HepG2 (cell line): ENCODE results near the gene EPB41L1. TPM values are rescaled to one million over a fixed set of nuclear protein-coding genes. Genes with fewer than 3 reads are reported as not detected.

Source experiments
- BRCA1 ChIP-seq: sonication (generic); formaldehyde crosslinking; IDR thresholded peaks from 2 replicates; pipeline ENCODE4 v1.4.0; 2020; ENCODE audit warnings: missing genetic modification reagents
- CERS6 ChIP-seq: sonication (generic); formaldehyde crosslinking; IDR thresholded peaks from 2 replicates; pipeline ENCODE4 v1.5.0; 2020; ENCODE audit warnings: missing genetic modification reagents
- ESRRA ChIP-seq: sonication (generic); formaldehyde crosslinking; IDR thresholded peaks from 2 replicates; pipeline ENCODE4 v1.5.1; 2020; ENCODE audit warnings: mild to moderate bottlenecking, low read depth, missing genetic modification reagents
- GLMP ChIP-seq: sonication (generic); formaldehyde crosslinking; IDR thresholded peaks from 2 replicates; pipeline ENCODE4 v1.9.0; 2021; ENCODE audit warnings: missing genetic modification reagents, mild to moderate bottlenecking, borderline replicate concordance
- HNRNPUL1 ChIP-seq: fragments of 200-400 bp; formaldehyde crosslinking; IDR thresholded peaks from 2 replicates; pipeline ENCODE4 v1.6.1; 2017; ENCODE audit warnings: low read depth, mild to moderate bottlenecking, low read length, moderate library complexity
- KIAA2018 ChIP-seq: sonication (generic); formaldehyde crosslinking; IDR thresholded peaks from 2 replicates; pipeline ENCODE4 v1.5.0; 2020; ENCODE audit warnings: mild to moderate bottlenecking, missing genetic modification reagents, borderline replicate concordance
- KMT2A ChIP-seq: sonication (generic); formaldehyde crosslinking; IDR thresholded peaks from 2 replicates; pipeline ENCODE4 v1.4.0; 2020; ENCODE audit warnings: missing genetic modification reagents
- MAFG ChIP-seq: sonication (generic); formaldehyde crosslinking; IDR thresholded peaks from 2 replicates; pipeline ENCODE4 v1.5.1; 2020; ENCODE audit warnings: mild to moderate bottlenecking, missing genetic modification reagents
- MAX ChIP-seq: IDR thresholded peaks from 2 replicates; pipeline ENCODE4 v1.6.1; 2012; ENCODE audit warnings: inconsistent platforms
- MED1 ChIP-seq: sonication (generic); formaldehyde crosslinking; IDR thresholded peaks from 2 replicates; pipeline ENCODE4 v1.4.0; 2020; ENCODE audit warnings: missing genetic modification reagents
- STAT5B ChIP-seq: sonication (generic); formaldehyde crosslinking; IDR thresholded peaks from 2 replicates; pipeline ENCODE4 v1.4.0; 2020; ENCODE audit warnings: missing genetic modification reagents
- SUZ12 ChIP-seq: fragments of 150-350 bp; IDR thresholded peaks from 2 replicates; pipeline ENCODE4 v1.6.1; 2014; ENCODE audit warnings: low read depth, low read length
- ZNF687 ChIP-seq: sonication (generic); formaldehyde crosslinking; IDR thresholded peaks from 2 replicates; pipeline ENCODE4 v1.5.1; 2020; ENCODE audit warnings: mild to moderate bottlenecking, missing genetic modification reagents, moderate library complexity
- ZNF746 ChIP-seq: sonication (generic); formaldehyde crosslinking; IDR thresholded peaks from 2 replicates; pipeline ENCODE4 v1.8.0; 2022; ENCODE audit warnings: mild to moderate bottlenecking, missing genetic modification reagents
- ZNF75D ChIP-seq: sonication (generic); formaldehyde crosslinking; IDR thresholded peaks from 2 replicates; pipeline ENCODE4 v1.8.1; 2023; ENCODE audit warnings: missing genetic modification reagents, mild to moderate bottlenecking, borderline replicate concordance
- polyA plus RNA-seq, 8 experiments: library from polyadenylated mRNA; depleted of rRNA in 3 of 8; stranded (reverse) in 7 of 8; unstranded in 1 of 8; fragments of >200 nt; fragmentation: Illumina TruSeq in 4 of 8; extraction: Trizol in 4 of 8; gene quantifications; 2 replicates each; pipeline versions ENCODE4 v1.2.1 to v1.2.3, GENCODE V29; 2011 to 2016; ENCODE audit warnings: low read depth in 4 of 8, missing spikeins in 1 of 8, mixed read lengths in 1 of 8; ENCODE audit not compliant: insufficient read depth in 1 of 8
- total RNA-seq, 5 experiments: library from RNA; depleted of rRNA; stranded (reverse); fragments of >200 nt; fragmentation: Illumina TruSeq; extraction: Trizol; gene quantifications; 2 replicates each; pipeline ENCODE4 v1.2.3, GENCODE V29; 2016; ENCODE audit warnings: low read depth in 1 of 5

Gene EPB41L1
- total and polyA plus RNA-seq, 2 of the 13 experiments (the other 11 are each of a cell fraction or from before 2014, with no cell fraction given): 16.7 to 39.0 TPM

- TF ChIP-seq CERS6 (no peak), ZNF75D (CRISPR knock-in tag) (no peak), ZNF746 (CRISPR knock-in tag) (no peak), GLMP (CRISPR knock-in tag) (no peak), MAFG (CRISPR knock-in tag) (no peak), BRCA1 (CRISPR knock-in tag) (no peak), ZNF687 (CRISPR knock-in tag) (0 out of 2 replicates have a peak, but pooled peaks have one; percentile 10), MAX (no peak), SUZ12 (no peak), ESRRA (CRISPR knock-in tag) (no peak), KMT2A (no peak), STAT5B (CRISPR knock-in tag) (no peak), MED1 (CRISPR knock-in tag) (no peak), KIAA2018 (CRISPR knock-in tag) (no peak), HNRNPUL1 (no peak)
Observed at GRCh38 chr20:36273414-36274180, 119.1 kb downstream of the EPB41L1 start (continued).
